ENCODE data around the gene SLC25A30. TPM values are rescaled to one million over a fixed set of nuclear protein-coding genes. Genes with fewer than 3 reads are reported as not detected.
A peak's percentile ranks its signal among the peaks of the same experiment; 100 is the strongest.

SLC25A30 gene
- total and polyA plus RNA-seq, 2 of the 13 experiments (the other 11 are each of a cell fraction or from before 2014, with no cell fraction given): 19.6 to 22.5 TPM

DNA sequence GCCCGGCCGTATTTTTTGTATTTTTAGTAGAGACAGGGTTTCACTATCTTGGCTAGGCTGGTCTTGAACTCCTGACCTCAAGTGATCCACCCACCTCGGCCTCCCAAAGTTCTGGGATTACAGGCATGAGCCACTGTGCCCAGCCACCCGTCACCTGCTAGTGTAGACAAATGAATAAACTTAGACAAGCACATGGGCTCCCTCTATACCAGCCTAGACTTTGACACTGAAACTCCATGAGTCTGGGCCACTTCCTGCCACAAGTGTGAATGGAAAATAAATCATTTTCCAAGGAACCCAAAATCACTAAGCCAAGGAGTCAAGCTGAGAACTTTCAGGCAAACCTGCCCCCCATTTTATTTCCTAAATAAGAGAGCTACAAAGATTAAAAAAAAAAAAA, 50.2 kb downstream of the SLC25A30 start:
- POLR2A ChIA-PET: no interaction called here
- Histone ChIP-seq H3K27ac (ENCODE audit: extremely low read length, insufficient read depth, low read length) (no peak overlapping the region), H3K4me2 (ENCODE audit: low read depth, low read length) (no peak overlapping the region)
- TF ChIP-seq, protein P1, sequence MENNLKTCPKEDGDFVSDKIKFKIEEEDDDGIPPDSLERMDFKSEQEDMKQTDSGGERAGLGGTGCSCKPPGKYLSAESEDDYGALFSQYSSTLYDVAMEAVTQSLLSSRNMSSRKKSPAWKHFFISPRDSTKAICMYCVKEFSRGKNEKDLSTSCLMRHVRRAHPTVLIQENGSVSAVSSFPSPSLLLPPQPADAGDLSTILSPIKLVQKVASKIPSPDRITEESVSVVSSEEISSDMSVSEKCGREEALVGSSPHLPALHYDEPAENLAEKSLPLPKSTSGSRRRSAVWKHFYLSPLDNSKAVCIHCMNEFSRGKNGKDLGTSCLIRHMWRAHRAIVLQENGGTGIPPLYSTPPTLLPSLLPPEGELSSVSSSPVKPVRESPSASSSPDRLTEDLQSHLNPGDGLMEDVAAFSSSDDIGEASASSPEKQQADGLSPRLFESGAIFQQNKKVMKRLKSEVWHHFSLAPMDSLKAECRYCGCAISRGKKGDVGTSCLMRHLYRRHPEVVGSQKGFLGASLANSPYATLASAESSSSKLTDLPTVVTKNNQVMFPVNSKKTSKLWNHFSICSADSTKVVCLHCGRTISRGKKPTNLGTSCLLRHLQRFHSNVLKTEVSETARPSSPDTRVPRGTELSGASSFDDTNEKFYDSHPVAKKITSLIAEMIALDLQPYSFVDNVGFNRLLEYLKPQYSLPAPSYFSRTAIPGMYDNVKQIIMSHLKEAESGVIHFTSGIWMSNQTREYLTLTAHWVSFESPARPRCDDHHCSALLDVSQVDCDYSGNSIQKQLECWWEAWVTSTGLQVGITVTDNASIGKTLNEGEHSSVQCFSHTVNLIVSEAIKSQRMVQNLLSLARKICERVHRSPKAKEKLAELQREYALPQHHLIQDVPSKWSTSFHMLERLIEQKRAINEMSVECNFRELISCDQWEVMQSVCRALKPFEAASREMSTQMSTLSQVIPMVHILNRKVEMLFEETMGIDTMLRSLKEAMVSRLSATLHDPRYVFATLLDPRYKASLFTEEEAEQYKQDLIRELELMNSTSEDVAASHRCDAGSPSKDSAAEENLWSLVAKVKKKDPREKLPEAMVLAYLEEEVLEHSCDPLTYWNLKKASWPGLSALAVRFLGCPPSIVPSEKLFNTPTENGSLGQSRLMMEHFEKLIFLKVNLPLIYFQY (CRISPR knock-in tag; IDR thresholded peaks at IDR 0.05; ENCODE audit: borderline replicate concordance): no peak
- TF ChIP-seq, protein P2, sequence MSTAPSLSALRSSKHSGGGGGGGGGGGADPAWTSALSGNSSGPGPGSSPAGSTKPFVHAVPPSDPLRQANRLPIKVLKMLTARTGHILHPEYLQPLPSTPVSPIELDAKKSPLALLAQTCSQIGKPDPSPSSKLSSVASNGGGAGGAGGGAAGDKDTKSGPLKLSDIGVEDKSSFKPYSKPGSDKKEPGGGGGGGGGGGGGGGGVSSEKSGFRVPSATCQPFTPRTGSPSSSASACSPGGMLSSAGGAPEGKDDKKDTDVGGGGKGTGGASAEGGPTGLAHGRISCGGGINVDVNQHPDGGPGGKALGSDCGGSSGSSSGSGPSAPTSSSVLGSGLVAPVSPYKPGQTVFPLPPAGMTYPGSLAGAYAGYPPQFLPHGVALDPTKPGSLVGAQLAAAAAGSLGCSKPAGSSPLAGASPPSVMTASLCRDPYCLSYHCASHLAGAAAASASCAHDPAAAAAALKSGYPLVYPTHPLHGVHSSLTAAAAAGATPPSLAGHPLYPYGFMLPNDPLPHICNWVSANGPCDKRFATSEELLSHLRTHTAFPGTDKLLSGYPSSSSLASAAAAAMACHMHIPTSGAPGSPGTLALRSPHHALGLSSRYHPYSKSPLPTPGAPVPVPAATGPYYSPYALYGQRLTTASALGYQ (CRISPR knock-in tag; IDR thresholded peaks at IDR 0.05): no peak
- TF ChIP-seq ZNF883 (CRISPR knock-in tag; IDR thresholded peaks at IDR 0.05; ENCODE audit: not compliant biosample characterization) (no peak), BRCA1 (CRISPR knock-in tag; IDR thresholded peaks at IDR 0.05) (no peak), NFRKB (IDR thresholded peaks at IDR 0.05) (no peak), TBP (CRISPR knock-in tag; IDR thresholded peaks at IDR 0.05) (no peak), ZFP41 (CRISPR knock-in tag; IDR thresholded peaks at IDR 0.05; ENCODE audit: borderline replicate concordance) (no peak), ATF3 (CRISPR knock-in tag; IDR thresholded peaks at IDR 0.05) (no peak), MAFK (conservative IDR thresholded peaks at IDR 0.05 in 1 of 2, IDR thresholded peaks at IDR 0.05 in 1 of 2; ENCODE audit: low read length in 2 of 2) (no peak)
- TF ChIP-seq, protein P3, sequence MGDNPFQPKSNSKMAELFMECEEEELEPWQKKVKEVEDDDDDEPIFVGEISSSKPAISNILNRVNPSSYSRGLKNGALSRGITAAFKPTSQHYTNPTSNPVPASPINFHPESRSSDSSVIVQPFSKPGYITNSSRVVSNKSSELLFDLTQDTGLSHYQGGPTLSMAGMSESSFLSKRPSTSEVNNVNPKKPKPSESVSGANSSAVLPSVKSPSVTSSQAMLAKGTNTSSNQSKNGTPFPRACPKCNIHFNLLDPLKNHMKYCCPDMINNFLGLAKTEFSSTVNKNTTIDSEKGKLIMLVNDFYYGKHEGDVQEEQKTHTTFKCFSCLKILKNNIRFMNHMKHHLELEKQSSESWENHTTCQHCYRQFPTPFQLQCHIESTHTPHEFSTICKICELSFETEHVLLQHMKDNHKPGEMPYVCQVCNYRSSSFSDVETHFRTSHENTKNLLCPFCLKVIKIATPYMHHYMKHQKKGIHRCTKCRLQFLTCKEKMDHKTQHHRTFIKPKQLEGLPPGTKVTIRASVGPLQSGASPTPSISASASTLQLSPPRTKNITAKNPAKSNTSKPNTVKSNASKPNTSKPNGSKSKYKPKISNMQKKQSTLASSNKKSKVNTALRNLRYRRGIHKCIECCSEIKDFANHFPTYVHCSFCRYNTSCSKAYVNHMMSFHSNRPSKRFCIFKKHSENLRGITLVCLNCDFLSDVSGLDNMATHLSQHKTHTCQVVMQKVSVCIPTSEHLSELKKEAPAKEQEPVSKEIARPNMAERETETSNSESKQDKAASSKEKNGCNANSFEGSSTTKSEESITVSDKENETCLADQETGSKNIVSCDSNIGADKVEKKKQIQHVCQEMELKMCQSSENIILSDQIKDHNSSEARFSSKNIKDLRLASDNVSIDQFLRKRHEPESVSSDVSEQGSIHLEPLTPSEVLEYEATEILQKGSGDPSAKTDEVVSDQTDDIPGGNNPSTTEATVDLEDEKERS (CRISPR knock-in tag; IDR thresholded peaks at IDR 0.05): no peak

More for the DNA sequence above, 50.2 kb downstream of the SLC25A30 start:
- in situ Hi-C loops (cut with HindIII; ENCODE audit: extremely low pct_ligation_motif_present, low pct_unique_long_range_greater_than_20kb): no loop called here
- no peaks in the 10 kb centered on the region for H4K20me1 ChIP-seq (ENCODE audit: insufficient read depth, low read length)
- H3K9ac ChIP-seq (ENCODE audit: insufficient read depth, low read depth, low read length): no peak overlapping the region
- ATAC-seq (peak; percentile 27; the same call in 1 of the 3 replicates), DNase-seq (ENCODE audit: low spot score) (no peak), FAIRE-seq (no peak)
- no peaks in the 10 kb centered on the region for H3K9me3 ChIP-seq (ENCODE audit: low read length)
- peaks cover 18% of the 10 kb centered on the region for H3K4me1 ChIP-seq (ENCODE audit: insufficient read depth, low read length)
- H3K27me3 ChIP-seq (ENCODE audit: control insufficient read depth in 1 of 2, insufficient read depth in 2 of 2, low read length in 2 of 2): no peaks in the 10 kb centered on the region
- H3K4me3 ChIP-seq (replicated peaks in 1 of 3; ENCODE audit: insufficient read depth in 1 of 3, low read depth in 2 of 3, low read length in 3 of 3): no peak overlapping the region
- CTCF ChIA-PET (ENCODE audit: low intra/inter-chr PET ratio, low total read pairs): no interaction called here
- BruUV-seq (replicated peaks): no TSS peak
- intact Hi-C loops (cut with micrococcal nuclease; ENCODE audit: unreplicated experiment): no loop called here
- H3K36me3 ChIP-seq (replicated peaks in 1 of 2; ENCODE audit: control insufficient read depth in 1 of 2, insufficient read depth in 2 of 2, low read length in 2 of 2): peaks cover 2 to 11% of the 10 kb centered on the region in 2 experiments; a peak in 4 of 5 replicates
- H3K79me2 ChIP-seq (ENCODE audit: insufficient read depth, low read length): no peaks in the 10 kb centered on the region
- no peak overlapping the region for H2AFZ ChIP-seq (ENCODE audit: low read length)
- WGBS (ENCODE audit: low lambda C conversion rate): 90% methylated on average over 4 of the region's 4 CpGs

Measured in HepG2 (cell line).